HuH-7 (cell line): Measurements from ENCODE around the gene CDT1.
"Not testable (repeated sequence)": the region's sequence is repeated elsewhere in the genome, so short reads cannot be mapped to it uniquely, and the experiment has no call there.

ENCODE experiments used
- DNase-seq: peaks from one replicate; pipeline ENCODE4 v3.0.0; 2011; ENCODE audit warnings: low spot score

Gene CDT1

GRCh38 chr16:88769617-88770460 is 33.8 kb upstream of the CDT1 start:
- DNase-seq: peak; percentile 93

- no peak for DNase-seq
These were observed 32.9 kb upstream of the CDT1 start for GRCh38 chr16:88770461-88771293.

GRCh38 chr16:88771294-88771772 is 32.3 kb upstream of the CDT1 start:
- DNase-seq: no peak

GRCh38 chr16:88771781-88772180 is 31.8 kb upstream of the CDT1 start:
- DNase-seq: not testable (repeated sequence)

GRCh38 chr16:88772871-88773811 is 30.4 kb upstream of the CDT1 start:
- no peak for DNase-seq

DNA sequence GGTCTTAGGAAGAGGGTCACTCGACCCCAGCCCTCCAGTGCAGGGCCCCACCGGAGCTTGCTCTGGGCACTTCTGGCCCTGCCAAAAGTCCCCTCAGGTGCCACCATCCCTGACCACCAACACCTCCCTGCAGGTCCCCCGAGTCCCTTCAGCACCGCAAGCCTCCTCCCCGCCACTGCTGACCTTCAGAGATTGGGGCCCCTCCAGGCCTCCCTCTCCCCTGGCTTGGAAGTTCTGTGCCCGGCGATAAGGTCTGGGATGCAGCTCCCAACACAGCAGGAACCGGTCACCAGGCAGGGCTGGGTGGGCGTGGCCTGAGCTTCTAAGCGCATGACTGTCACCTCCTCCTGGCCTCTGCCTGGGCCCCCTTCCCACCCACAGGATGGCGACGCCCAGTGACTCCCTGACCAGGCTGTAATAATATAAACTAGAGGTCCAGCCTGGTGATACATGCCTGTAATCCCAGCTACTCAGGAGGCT is 29.7 kb upstream of the CDT1 start:
- DNase-seq: no peak

GRCh38 chr16:88774544-88775393 is 28.8 kb upstream of the CDT1 start:
- no peak for DNase-seq

DNA sequence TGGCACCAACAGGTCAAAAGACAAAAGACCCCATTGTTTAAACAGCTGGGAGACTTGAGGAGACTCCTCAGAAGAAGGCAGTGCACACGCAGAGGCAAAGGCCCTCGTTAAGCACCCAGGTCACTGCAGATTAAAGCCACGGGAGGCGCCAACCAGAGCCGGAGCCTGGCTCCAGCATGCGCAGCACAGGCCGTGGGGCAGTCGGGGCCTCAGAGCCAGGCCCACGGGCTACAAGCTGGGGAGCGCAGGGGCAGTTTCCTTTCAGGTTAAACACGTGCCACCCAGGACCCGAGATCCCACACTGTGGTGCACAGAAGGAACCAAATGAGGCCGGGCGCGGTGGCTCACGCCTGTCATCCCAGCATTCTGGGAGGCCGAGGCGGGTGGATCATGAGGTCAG is 27.8 kb upstream of the CDT1 start:
- DNase-seq: no peak

GRCh38 chr16:88777471-88778270 is 25.9 kb upstream of the CDT1 start:
- no peak for DNase-seq

- DNase-seq: no peak
These were observed 25.4 kb upstream of the CDT1 start for GRCh38 chr16:88778271-88778525.

DNA sequence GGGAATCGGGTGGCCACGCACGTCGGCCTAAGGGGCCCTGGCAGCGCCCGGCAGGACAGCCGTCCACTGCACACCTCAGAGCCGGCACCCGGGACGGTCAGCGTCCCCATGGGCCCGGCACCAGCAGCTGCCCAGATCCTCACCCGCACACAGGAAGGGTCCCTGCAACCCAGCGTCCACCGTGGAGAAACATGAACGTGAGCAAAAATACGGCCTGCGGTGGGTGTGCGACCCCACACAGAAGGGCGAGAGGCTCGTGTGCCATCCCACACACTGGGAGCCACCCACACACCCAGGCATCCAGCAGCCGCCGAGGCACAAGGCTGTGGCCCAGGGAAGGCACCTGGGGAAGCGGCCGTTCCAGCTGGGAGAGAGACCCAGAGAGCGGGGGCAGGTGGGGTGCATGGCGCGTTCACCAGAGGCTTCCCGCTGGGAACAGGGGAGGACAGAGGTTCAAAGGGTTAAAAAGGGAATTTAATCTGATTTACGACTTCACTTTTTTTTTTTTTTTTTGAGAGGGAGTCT is 25.0 kb upstream of the CDT1 start:
- no peak for DNase-seq

DNA sequence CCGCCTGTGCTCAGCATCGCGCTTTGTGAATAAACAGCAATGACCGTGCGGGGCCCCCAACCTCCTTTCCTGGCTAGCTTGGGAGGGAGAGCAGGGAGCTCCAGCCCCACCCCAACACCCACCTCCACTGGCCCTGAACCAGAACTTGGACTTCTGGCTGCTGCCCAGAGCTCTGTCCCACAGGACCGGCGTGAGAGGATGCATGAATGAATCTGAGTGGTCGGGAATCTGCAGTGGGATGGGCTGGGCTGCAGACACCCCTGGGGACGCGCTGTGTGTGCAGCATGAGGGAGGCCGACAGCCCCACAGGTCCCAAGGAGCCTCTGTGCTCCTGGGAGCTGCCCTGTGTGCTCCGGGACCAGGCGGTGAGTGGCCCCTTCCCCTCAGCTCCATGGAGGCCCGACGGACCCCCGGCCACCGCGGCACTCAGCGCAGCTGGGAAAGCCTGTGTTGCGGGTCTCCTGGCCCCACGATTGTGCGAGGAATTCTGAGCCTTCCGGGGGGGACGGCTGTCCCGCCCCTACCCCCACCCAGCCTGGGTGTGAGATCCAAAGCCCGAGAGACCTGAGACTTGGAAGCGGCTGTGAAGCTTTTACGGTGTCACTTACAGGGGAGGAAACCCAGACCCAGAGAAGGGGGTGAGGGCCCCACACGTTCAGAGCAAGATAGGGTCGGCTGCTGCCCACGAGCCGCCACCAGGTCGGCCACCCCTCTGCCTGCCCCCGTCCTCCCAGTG is 24.0 kb upstream of the CDT1 start:
- no peak for DNase-seq

GRCh38 chr16:88780142-88781062 is 23.2 kb upstream of the CDT1 start:
- DNase-seq: no peak

GRCh38 chr16:88781140-88782077 is 22.2 kb upstream of the CDT1 start:
- no peak for DNase-seq

- DNase-seq: no peak
These were observed 20.9 kb upstream of the CDT1 start for GRCh38 chr16:88782454-88783390.
